SK-N-SH (cell line): ENCODE data around the gene SYAP1. TPM values are rescaled to one million over a fixed set of nuclear protein-coding genes. Genes with fewer than 3 reads are reported as not detected.

Experiments
- CTCF ChIA-PET: fragments of 300-600, 350-600 bp; formaldehyde crosslinking; extraction: SDS; loops from one replicate; lab custom pipeline; 2021; lab: Yijun Ruan, JAX
- POLR2A ChIA-PET: fragments of 350-600 bp; sonication (Branson Sonifier 250); formaldehyde crosslinking; extraction: SDS; loops from one replicate; lab custom pipeline; 2020; ENCODE audit warnings: antibody characterized with exemption, inconsistent platforms; lab: Yijun Ruan, JAX
- DNase-seq: peaks from one replicate; pipeline ENCODE4 v3.0.0; 2012
- H2AFZ ChIP-seq: fragments of 200-600 bp; sonication (generic); 2 replicates; pipeline ENCODE4 v1.8.1; 2016; ENCODE audit warnings: antibody characterized with exemption, mild to moderate bottlenecking, low read depth
- H3F3A ChIP-seq: fragments of 200-600 bp; sonication (generic); replicated peaks from 2 replicates; pipeline ENCODE3; 2016; ENCODE audit warnings: antibody characterized with exemption, mild to moderate bottlenecking; ENCODE audit not compliant: insufficient read depth
- H3K27ac ChIP-seq, 2 experiments: fragments of 200-500 bp in 1 of 2; fragments of 200-600 bp in 1 of 2; sonication (Bioruptor generic) in 1 of 2; sonication (generic), shearing (Covaris generic) in 1 of 2; 2 replicates each; pipeline versions ENCODE4 v1.5.1 to v1.6.1; 2014 to 2016; ENCODE audit warnings: low read depth in 2 of 2, inconsistent platforms in 1 of 2, low read length in 1 of 2, mild to moderate bottlenecking in 1 of 2, mixed read lengths in 1 of 2
- H3K27me3 ChIP-seq: fragments of 200-600 bp; sonication (generic), shearing (Covaris generic); 2 replicates; pipeline ENCODE4 v1.6.1; 2016; ENCODE audit warnings: mixed run types; ENCODE audit not compliant: insufficient read depth
- H3K36me3 ChIP-seq, 2 experiments: fragments of 200-500 bp in 1 of 2; fragments of 200-600 bp in 1 of 2; sonication (Bioruptor generic) in 1 of 2; sonication (generic) in 1 of 2; replicated peaks in 1 of 2; 2 replicates each; pipeline versions ENCODE3 to v1.5.1; 2014 to 2016; ENCODE audit warnings: low read length in 1 of 2, mild to moderate bottlenecking in 1 of 2; ENCODE audit not compliant: insufficient read depth in 2 of 2, control insufficient read depth in 1 of 2
- H3K4me1 ChIP-seq, 2 experiments: fragments of 200-500 bp in 1 of 2; fragments of 200-600 bp in 1 of 2; sonication (Bioruptor generic) in 1 of 2; sonication (generic), shearing (Covaris generic) in 1 of 2; 2 replicates each; pipeline versions ENCODE4 v1.5.1 to v1.6.1; 2014 to 2016; ENCODE audit warnings: low read depth in 1 of 2, low read length in 1 of 2, mixed run types in 1 of 2; ENCODE audit not compliant: insufficient read depth in 2 of 2, control insufficient read depth in 1 of 2
- H3K4me2 ChIP-seq: fragments of 200-600 bp; sonication (generic), shearing (Covaris generic); 2 replicates; pipeline ENCODE4 v1.6.1; 2017; ENCODE audit warnings: mixed run types
- H3K4me3 ChIP-seq, 2 experiments: fragments of 200-500 bp in 1 of 2; fragments of 200-600 bp in 1 of 2; sonication (Bioruptor generic) in 1 of 2; sonication (generic), shearing (Covaris generic) in 1 of 2; 2 replicates each; pipeline versions ENCODE4 v1.5.1 to v1.8.1; 2014 to 2016; ENCODE audit warnings: low read depth in 2 of 2, inconsistent platforms in 1 of 2, low read length in 1 of 2, mild to moderate bottlenecking in 1 of 2, mixed read lengths in 1 of 2, moderate library complexity in 1 of 2
- H3K79me2 ChIP-seq: fragments of 200-600 bp; sonication (generic); 2 replicates; pipeline ENCODE4 v1.8.1; 2017; ENCODE audit warnings: mild to moderate bottlenecking; ENCODE audit not compliant: insufficient read depth
- H3K9ac ChIP-seq: fragments of 200-600 bp; sonication (generic); 2 replicates; pipeline ENCODE4 v1.6.1; 2017; ENCODE audit warnings: mixed run types
- H3K9me2 ChIP-seq: fragments of 200-600 bp; sonication (generic); 2 replicates; pipeline ENCODE4 v1.6.1; 2017; ENCODE audit warnings: mixed run types
- H3K9me3 ChIP-seq: fragments of 200-600 bp; sonication (generic); 2 replicates; pipeline ENCODE4 v1.6.1; 2017; ENCODE audit warnings: mixed run types, mild to moderate bottlenecking, moderate library complexity
- H4K20me1 ChIP-seq: fragments of 200-600 bp; sonication (generic); 2 replicates; pipeline ENCODE4 v1.6.1; 2017; ENCODE audit warnings: mild to moderate bottlenecking, mixed run types; ENCODE audit not compliant: insufficient read depth
- CTCF ChIP-seq: fragments of 200-600 bp; sonication (generic); IDR thresholded peaks from 2 replicates; pipeline ENCODE4 v1.6.1; 2017; ENCODE audit warnings: antibody characterized with exemption, mild to moderate bottlenecking, moderate library complexity
- ELF1 ChIP-seq: IDR thresholded peaks from 2 replicates; pipeline ENCODE4 v1.4.0; 2012
- FOSL2 ChIP-seq: IDR thresholded peaks from 2 replicates; pipeline ENCODE4 v1.4.0; 2012; ENCODE audit warnings: low read depth, mild to moderate bottlenecking, moderate library complexity, borderline replicate concordance
- FOXJ3 ChIP-seq: sonication (generic); formaldehyde crosslinking; IDR thresholded peaks from 2 replicates; pipeline ENCODE4 v1.5.1; 2020; ENCODE audit warnings: mild to moderate bottlenecking, missing genetic modification reagents
- GABPA ChIP-seq: IDR thresholded peaks from 2 replicates; pipeline ENCODE4 v1.4.0; 2012; ENCODE audit warnings: low read depth, mild to moderate bottlenecking
- IRF3 ChIP-seq: fragments of 150-350 bp; IDR thresholded peaks from 2 replicates; pipeline ENCODE4 v1.6.1; 2016; ENCODE audit warnings: mild to moderate bottlenecking, low read depth, low read length
- MEF2A ChIP-seq: IDR thresholded peaks from 2 replicates; pipeline ENCODE4 v1.4.0; 2012; ENCODE audit warnings: low read depth, borderline replicate concordance
- MXI1 ChIP-seq: IDR thresholded peaks from 2 replicates; pipeline ENCODE4 v1.6.1; 2012; ENCODE audit warnings: mild to moderate bottlenecking, low read depth, low read length, improper control_type of control experiment
- POLR2AphosphoS5 ChIP-seq: IDR thresholded peaks from 2 replicates; pipeline ENCODE4 v1.6.1; 2012; ENCODE audit warnings: low read depth, low read length
- RCOR1 ChIP-seq: fragments of 150-350 bp; IDR thresholded peaks from 2 replicates; pipeline ENCODE4 v1.6.1; 2017; ENCODE audit warnings: antibody characterized with exemption, low read length
- SIN3A ChIP-seq: IDR thresholded peaks from 2 replicates; pipeline ENCODE4 v1.6.1; 2012; ENCODE audit warnings: low read depth, mild to moderate bottlenecking, low read length, moderate library complexity, borderline replicate concordance
- TAF1 ChIP-seq: IDR thresholded peaks from 2 replicates; pipeline ENCODE4 v1.6.1; 2012; ENCODE audit warnings: low read depth, mild to moderate bottlenecking, low read length, moderate library complexity, borderline replicate concordance
- TCF12 ChIP-seq: IDR thresholded peaks from 2 replicates; pipeline ENCODE4 v1.4.0; 2012
- USF1 ChIP-seq: IDR thresholded peaks from 2 replicates; pipeline ENCODE4 v1.4.0; 2012; ENCODE audit warnings: low read depth, borderline replicate concordance
- ZBTB33 ChIP-seq: IDR thresholded peaks from 2 replicates; pipeline ENCODE4 v1.4.0; 2012; ENCODE audit warnings: low read depth, borderline replicate concordance
- WGBS: methylation state at CpG from one replicate; pipeline ENCODE4 v1.1.6; 2017; ENCODE audit warnings: low lambda C conversion rate; 5-methylcytosine and 5-hydroxymethylcytosine counted together
- polyA plus RNA-seq, 3 experiments: library from polyadenylated mRNA; depleted of rRNA; stranded (reverse); fragments of >200 nt; gene quantifications; 2 replicates each; pipeline ENCODE4 v1.2.3, GENCODE V29; 2012
- TF ChIP-seq, protein P1 (sequence below): IDR thresholded peaks from 2 replicates; pipeline ENCODE4; 2012

SYAP1 gene
- polyA plus RNA-seq, 1 of the 3 experiments (the other 2 are of a cell fraction): 11.9 TPM

GRCh38 chrX:16733013-16733412 is 13.6 kb downstream of the SYAP1 start:
- Histone ChIP-seq H3K4me2 (no peak overlapping the region), H3K79me2 (peaks cover 60% of the 10 kb centered on the region), H3K36me3 (peaks cover 13 to 57% of the 10 kb centered on the region in 2 experiments), H4K20me1 (no peaks in the 10 kb centered on the region; the same call in none of the 2 replicates), H3K9me2 (no peaks in the 10 kb centered on the region), H2AFZ (no peak overlapping the region), H3K27me3 (no peaks in the 10 kb centered on the region), H3K9ac (no peak overlapping the region), H3K27ac (no peak overlapping the region; a peak in 1 of 4 replicates), H3K4me1 (no peaks in the 10 kb centered on the region), H3F3A (no peaks in the 10 kb centered on the region), H3K4me3 (no peak overlapping the region), H3K9me3 (no peaks in the 10 kb centered on the region)
- ChIA-PET POLR2A (no interaction called here), CTCF (no interaction called here)
- no peak for DNase-seq
- no peak for TF ChIP-seq GABPA
- no peak for TF ChIP-seq CTCF
- TF ChIP-seq MEF2A: no peak
- no peak for TF ChIP-seq TAF1
- no peak for TF ChIP-seq ZBTB33
- TF ChIP-seq FOSL2: no peak
- no peak for TF ChIP-seq FOXJ3
- no peak for TF ChIP-seq TCF12
- TF ChIP-seq, all 33 proteins: peak for 0

DNA sequence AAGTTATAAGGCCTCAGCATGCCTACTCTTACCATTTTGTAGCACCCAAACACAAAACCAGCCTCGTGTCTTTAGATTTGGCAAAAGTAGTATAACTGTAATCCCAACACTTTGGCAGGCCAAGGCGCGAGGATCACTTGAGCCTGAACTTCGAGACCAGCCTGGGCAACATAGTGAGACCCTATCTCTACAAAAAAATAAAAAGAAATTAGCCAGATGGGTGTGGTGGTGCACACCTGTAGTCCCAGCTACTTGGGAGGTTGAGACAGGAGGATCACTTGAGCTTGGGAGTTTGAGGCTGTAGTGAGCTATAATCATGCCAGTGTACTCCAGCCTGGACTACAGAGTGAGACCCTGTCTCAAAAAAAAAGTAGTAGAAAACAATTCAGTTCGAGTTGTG is 17.6 kb downstream of the SYAP1 start:
- Histone ChIP-seq H3K27ac (no peak overlapping the region), H3K9me2 (no peaks in the 10 kb centered on the region)
- POLR2A ChIA-PET: no interaction called here

More for the DNA sequence above, 17.6 kb downstream of the SYAP1 start:
- Histone ChIP-seq H4K20me1 (no peaks in the 10 kb centered on the region; the same call in none of the 2 replicates), H2AFZ (no peak overlapping the region), H3K36me3 (peaks cover 31 to 57% of the 10 kb centered on the region in 2 experiments), H3K4me1 (no peaks in the 10 kb centered on the region), H3F3A (no peaks in the 10 kb centered on the region), H3K79me2 (peaks cover 27% of the 10 kb centered on the region), H3K27me3 (no peaks in the 10 kb centered on the region), H3K4me2 (no peak overlapping the region), H3K9me3 (no peaks in the 10 kb centered on the region), H3K4me3 (no peak overlapping the region), H3K9ac (no peak overlapping the region)
- CTCF ChIA-PET: no interaction called here
- 95% methylated on average over 5 of the region's 5 CpGs for WGBS
- no peak for TF ChIP-seq ELF1
- TF ChIP-seq, protein P1, sequence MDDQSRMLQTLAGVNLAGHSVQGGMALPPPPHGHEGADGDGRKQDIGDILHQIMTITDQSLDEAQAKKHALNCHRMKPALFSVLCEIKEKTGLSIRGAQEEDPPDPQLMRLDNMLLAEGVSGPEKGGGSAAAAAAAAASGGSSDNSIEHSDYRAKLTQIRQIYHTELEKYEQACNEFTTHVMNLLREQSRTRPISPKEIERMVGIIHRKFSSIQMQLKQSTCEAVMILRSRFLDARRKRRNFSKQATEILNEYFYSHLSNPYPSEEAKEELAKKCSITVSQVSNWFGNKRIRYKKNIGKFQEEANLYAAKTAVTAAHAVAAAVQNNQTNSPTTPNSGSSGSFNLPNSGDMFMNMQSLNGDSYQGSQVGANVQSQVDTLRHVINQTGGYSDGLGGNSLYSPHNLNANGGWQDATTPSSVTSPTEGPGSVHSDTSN: no peak
- no peak for TF ChIP-seq SIN3A
- no peak for TF ChIP-seq TAF1
- no peak for TF ChIP-seq IRF3
- no peak for TF ChIP-seq MXI1
- TF ChIP-seq POLR2AphosphoS5: no peak
- no peak for TF ChIP-seq RCOR1
- no peak for TF ChIP-seq USF1
- no peak for DNase-seq
